NOMO-1 treated with dmso at 0.1 percent for 144 hours (cell line): ENCODE data around the gene RFNG.

Experiments
- DNase-seq: peaks from one replicate; lab custom pipeline; 2025; ENCODE audit not compliant: unreplicated experiment; lab: John Stamatoyannopoulos, UW

The RFNG gene

GRCh38 chr17:82016061-82016874, 35.3 kb downstream of the RFNG start:
- no peak for DNase-seq

DNA sequence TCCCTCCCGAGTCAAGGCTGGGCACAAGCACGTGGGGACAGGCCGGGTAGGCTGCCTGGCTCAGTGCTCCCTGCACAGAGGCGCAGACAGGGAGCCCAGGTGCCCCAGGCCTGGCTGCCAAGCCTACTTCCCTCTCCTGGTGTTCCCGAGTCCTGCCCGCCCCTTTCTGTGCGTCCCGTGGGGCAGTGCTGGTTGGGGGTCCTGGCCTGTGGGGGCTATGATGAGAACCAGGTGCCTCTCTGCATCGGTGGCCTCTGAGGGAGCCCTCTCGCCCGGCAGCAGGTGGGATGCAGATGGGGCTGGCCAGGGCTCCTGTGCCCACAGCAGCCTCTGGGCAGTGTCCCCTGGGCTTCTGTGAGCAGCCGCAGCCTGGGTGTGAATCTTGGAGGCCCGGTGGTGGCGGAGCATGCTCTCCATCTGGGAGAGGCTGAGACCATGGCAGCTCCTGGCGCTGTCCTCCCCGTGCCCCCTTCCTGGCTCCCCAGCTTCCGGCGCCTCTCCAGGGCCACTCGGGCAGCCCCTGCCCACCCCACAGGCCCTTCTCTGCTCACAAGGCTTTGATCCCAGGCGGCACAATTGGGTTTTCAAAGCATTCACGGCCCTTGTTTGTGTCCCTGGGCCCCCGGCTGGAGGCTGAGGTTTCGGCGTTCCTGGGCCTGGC, 36.2 kb downstream of the RFNG start:
- no peak for DNase-seq

DNA sequence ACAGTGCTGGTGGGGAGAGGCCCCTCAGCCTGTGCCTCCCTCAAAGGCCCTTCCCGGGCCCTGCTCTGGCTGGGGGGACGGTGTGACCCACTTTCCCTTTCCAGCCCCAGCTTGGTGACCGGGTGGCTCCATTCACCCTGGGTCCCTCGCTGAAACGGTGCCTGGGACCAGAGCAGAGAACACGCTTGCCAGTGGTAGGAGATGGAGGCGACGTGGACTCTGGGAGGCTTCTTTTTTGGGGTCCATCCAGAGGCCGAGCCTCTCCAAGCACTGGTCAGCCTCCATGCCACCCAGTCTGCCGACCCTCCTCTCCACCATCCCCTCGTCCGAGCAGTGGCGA, 36.7 kb downstream of the RFNG start:
- no peak for DNase-seq

GRCh38 chr17:82014432-82014831, 37.2 kb downstream of the RFNG start:
- DNase-seq: no peak

DNA sequence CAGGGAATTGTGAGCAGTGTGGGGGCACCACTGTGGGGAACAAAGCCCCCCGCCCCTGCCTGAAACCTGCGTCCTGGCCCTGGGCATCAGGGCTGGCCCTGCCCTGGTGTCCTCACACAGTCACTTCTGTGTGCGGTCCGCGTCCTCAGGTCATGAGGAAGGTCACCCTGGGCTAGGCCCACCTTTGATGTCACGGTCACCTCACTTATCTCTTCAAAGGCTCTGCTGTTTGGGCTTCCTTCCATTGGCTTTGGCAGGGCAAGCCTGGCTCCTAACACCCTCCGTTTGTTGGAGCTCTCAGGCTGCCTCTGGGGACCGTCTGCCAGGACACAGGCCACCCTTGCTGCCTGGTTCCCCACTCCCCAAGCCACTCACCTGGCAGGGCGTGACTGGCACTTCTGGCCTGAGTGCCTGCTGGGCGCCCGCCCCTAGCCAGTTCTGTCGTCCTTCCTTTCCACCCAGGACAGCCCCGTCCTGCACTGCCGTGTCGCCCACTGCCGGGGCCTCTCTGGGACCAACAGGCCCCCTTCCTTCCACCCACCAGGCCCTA, 37.8 kb downstream of the RFNG start:
- no peak for DNase-seq

- no peak for DNase-seq
Observed at GRCh38 chr17:82013341-82013740, 38.3 kb downstream of the RFNG start.

- DNase-seq: no peak
Observed at GRCh38 chr17:82012640-82013295, 38.8 kb downstream of the RFNG start.

GRCh38 chr17:82012261-82012639, 39.4 kb downstream of the RFNG start:
- no peak for DNase-seq

DNA sequence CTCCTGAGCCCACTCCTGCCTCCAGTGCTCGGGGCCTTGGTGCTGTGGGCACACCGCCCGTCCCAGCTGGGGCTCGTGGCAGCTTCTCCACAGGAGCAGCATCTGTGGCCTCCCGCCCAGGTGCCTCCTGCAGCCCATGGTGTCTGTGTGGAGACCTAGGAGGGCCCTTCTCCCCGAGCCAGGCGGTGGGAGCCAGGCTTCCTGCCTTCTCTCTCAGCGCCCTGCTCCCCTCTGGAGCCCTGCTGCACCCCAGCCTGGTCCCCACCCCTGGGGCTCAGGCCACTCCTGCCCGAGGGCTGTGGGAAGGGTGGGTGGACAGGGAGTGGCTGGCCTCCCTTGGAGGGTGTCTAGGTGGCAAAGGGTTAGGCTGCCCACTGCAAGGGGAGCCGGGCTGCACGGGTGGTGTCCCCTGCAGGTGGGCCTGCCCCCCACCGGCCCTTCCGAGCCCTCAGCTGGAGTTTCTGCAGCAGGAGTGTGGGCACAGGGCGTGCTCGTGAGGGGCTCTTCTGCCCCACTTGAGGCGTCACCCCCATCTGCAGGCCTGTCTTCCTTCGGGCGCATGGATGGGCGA, 39.9 kb downstream of the RFNG start:
- no peak for DNase-seq

GRCh38 chr17:82010575-82011525, 40.8 kb downstream of the RFNG start:
- no peak for DNase-seq

- no peak for DNase-seq
Observed at GRCh38 chr17:82009413-82009812, 42.2 kb downstream of the RFNG start.

- DNase-seq: no peak
Observed at GRCh38 chr17:82008941-82009405, 42.6 kb downstream of the RFNG start.

DNA sequence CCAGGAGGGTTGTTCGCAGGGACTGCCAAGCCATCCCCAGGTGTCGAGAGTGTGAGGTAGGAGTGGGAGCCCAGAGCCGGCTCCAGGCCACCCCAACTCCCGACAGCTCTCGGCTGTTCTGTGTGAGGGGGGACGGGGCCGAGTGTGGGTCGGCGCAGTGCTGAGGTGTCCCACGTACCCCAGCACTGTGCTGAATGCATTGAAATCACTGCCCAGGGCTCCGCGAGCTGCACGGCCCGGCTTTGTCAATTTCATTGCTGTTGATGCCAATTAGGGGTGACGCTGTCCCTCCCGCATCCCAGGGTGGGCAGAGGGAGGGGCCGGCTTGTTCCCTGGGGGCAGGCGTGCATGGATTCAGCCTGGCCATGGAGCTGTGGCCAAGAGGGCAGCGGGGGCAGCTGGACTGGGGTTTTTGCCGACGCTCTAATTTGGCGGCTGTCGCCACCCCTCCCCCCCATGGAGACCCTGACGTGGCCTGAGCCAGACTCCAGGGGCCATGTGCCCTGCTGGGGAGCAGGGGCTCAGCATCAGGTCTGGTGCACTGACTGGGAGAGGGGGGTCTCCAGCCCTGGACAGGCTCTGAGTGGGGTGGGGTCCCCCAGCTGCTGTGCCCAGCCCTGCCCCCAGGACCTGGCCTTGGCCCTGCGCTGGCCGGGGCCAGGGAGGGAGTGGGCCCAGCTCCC, 43.2 kb downstream of the RFNG start:
- no peak for DNase-seq

GRCh38 chr17:82007495-82008257, 43.9 kb downstream of the RFNG start:
- no peak for DNase-seq

DNA sequence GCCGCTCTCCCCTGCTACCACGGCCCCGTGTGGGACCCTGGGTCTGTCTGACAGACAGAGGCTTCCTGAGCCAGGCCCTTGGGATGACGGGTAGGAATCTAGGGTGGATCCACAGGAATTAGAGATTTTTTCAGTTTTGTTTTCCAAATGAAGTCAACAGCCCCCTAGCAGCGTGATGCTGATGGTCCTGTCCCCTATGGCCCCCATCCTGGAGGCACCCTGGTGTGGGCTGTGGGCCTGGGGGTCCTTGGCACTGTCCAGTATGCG, 44.5 kb downstream of the RFNG start:
- no peak for DNase-seq

DNA sequence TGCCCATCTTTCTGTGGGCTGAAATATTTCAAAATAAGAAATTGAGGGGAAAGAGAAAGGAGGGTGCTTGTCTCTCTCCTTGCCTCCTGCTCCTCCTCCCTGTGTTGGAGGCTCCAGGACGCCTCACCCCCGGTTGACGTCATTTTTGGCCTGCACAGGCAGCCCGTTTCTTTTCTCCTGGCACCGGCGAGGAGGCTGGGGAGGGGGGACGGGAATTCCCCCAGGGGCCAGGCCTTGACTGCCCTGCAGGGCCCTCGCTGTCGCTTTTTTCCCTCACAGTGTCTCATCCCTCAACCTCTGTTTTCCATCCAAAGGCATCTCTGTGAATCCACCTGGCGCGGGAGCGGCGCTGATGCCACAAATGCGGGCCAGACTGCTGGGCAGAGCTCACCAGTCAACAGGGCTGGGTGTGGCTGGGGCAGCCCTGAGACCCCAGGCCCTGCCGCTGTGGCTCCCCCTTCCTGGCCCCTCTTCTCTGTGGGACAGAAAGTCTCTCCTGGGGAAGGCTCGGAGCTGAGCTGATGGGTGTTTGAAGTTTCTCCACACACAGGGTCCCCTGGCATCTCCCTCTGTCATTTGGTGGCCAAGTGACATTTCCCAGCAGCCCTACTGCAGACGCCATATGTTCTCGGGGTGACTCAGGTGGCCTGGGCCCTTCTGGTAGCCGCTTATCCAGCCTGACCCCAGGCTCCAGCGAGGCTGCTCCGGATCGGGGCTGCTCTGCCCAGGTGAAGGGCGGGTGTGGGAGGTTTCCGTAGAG, 45.0 kb downstream of the RFNG start:
- no peak for DNase-seq

- no peak for DNase-seq
Observed at GRCh38 chr17:82005701-82006348, 45.8 kb downstream of the RFNG start.
